Activated CD8-positive, alpha-beta memory T cell treated with anti-CD3 and anti-CD28 coated beads for 36 hours (primary cell): ENCODE data around the gene SANBR. TPM values are rescaled to one million over a fixed set of nuclear protein-coding genes. Genes with fewer than 3 reads are reported as not detected.
"Not testable (repeated sequence)": the region's sequence is repeated elsewhere in the genome, so short reads cannot be mapped to it uniquely, and the experiment has no call there.

Source experiments
- CTCF ChIA-PET: fragments of 350-600 bp; sonication (Branson Sonifier 250); formaldehyde crosslinking; loops from one replicate; lab custom pipeline; 2021; ENCODE audit warnings: antibody characterized with exemption; lab: Charles Lee
- POLR2A ChIA-PET: fragments of 350-600 bp; sonication (Branson Sonifier 250); formaldehyde crosslinking; loops from one replicate; lab custom pipeline; 2021; ENCODE audit warnings: antibody characterized with exemption; lab: Charles Lee
- total RNA-seq, 2 experiments: library from RNA; stranded (reverse); gene quantifications; one replicate each; pipeline ENCODE4 v1.2.3, GENCODE V29; 2021

Gene SANBR
- 1 to 10 TPM; 2.0 to 2.5 TPM for total RNA-seq

GRCh38 chr2:61065714-61066709 is at the start of gene SANBR:
TSS of gene SANBR (plus strand) at chr2:61065871. CDS start at chr2:61070351, 4,480 bp downstream.
- POLR2A ChIA-PET = interaction anchor here (0.6 kb wide), 2 partner anchors 110 to 302 kb away, joined by 3 to 4 read pairs; no protein-coding TSS in a partner anchor
- CTCF ChIA-PET = interaction anchor here (0.6 kb wide), 1 partner anchor 358 kb away, joined by 4 read pairs; no protein-coding TSS in a partner anchor

GRCh38 chr2:61015976-61016375 is 49.7 kb upstream of the SANBR start:
- ChIA-PET POLR2A (no interaction called here), CTCF (interaction anchor here (2.2 kb wide), 1 partner anchor 18 kb away, joined by 6 read pairs; no protein-coding TSS in a partner anchor)

- CTCF ChIA-PET = interaction anchor here (2.2 kb wide), 1 partner anchor 19 kb away, joined by 6 read pairs; no protein-coding TSS in a partner anchor
Observed at GRCh38 chr2:61016392-61017002, 49.2 kb upstream of the SANBR start.

GRCh38 chr2:61017003-61017555 is 48.6 kb upstream of the SANBR start:
- ChIA-PET POLR2A (no interaction called here), CTCF (interaction anchor here (2.2 kb wide), 1 partner anchor 19 kb away, joined by 6 read pairs; no protein-coding TSS in a partner anchor)

More at GRCh38 chr2:61016392-61017002, 49.2 kb upstream of the SANBR start:
- POLR2A ChIA-PET = no interaction called here

- POLR2A ChIA-PET = no interaction called here
- CTCF ChIA-PET = interaction anchor here (2.2 kb wide), 1 partner anchor 20 kb away, joined by 6 read pairs; no protein-coding TSS in a partner anchor
Observed at GRCh38 chr2:61017556-61018317, 47.9 kb upstream of the SANBR start, which contains the start of the genes PEX13 and PUS10. TSS of gene PEX13 (plus strand) at chr2:61017720. CDS start at chr2:61017760, 40 bp downstream. TSS of gene PUS10 (minus strand) at chr2:61018255. CDS start at chr2:61011890, 6,365 bp downstream.

GRCh38 chr2:61018318-61018755 is 47.3 kb upstream of the SANBR start:
- ChIA-PET CTCF (interaction anchor here (2.2 kb wide), 1 partner anchor 20 kb away, joined by 6 read pairs; no protein-coding TSS in a partner anchor), POLR2A (no interaction called here)

GRCh38 chr2:61018798-61019197 is 46.9 kb upstream of the SANBR start:
- CTCF ChIA-PET = no interaction called here
- POLR2A ChIA-PET = no interaction called here

- POLR2A ChIA-PET = interaction anchor here (0.7 kb wide), 1 partner anchor 347 kb away, joined by 3 read pairs; no protein-coding TSS in a partner anchor
Observed at GRCh38 chr2:61021228-61021660, 44.4 kb upstream of the SANBR start.

GRCh38 chr2:61023670-61024069 is 42.0 kb upstream of the SANBR start:
- CTCF ChIA-PET = no interaction called here
- POLR2A ChIA-PET = no interaction called here

More at GRCh38 chr2:61021228-61021660, 44.4 kb upstream of the SANBR start:
- CTCF ChIA-PET = no interaction called here

- ChIA-PET CTCF (no interaction called here), POLR2A (no interaction called here)
Observed at GRCh38 chr2:61029533-61029932, 36.1 kb upstream of the SANBR start.

- POLR2A ChIA-PET = not testable (repeated sequence)
Observed at GRCh38 chr2:61034592-61034991, 31.1 kb upstream of the SANBR start.

GRCh38 chr2:61036643-61037042 is 29.0 kb upstream of the SANBR start:
- POLR2A ChIA-PET, CTCF ChIA-PET: not testable (repeated sequence)

More at GRCh38 chr2:61034592-61034991, 31.1 kb upstream of the SANBR start:
- CTCF ChIA-PET = not testable (repeated sequence)

GRCh38 chr2:61042807-61043206 is 22.9 kb upstream of the SANBR start:
- ChIA-PET CTCF (no interaction called here), POLR2A (no interaction called here)

GRCh38 chr2:61044636-61045035 is 21.0 kb upstream of the SANBR start:
- ChIA-PET POLR2A (no interaction called here), CTCF (no interaction called here)

- POLR2A ChIA-PET = interaction anchor here (0.6 kb wide), 1 partner anchor 821 kb away, joined by 3 read pairs; no protein-coding TSS in a partner anchor
- CTCF ChIA-PET = no interaction called here
Observed at GRCh38 chr2:61045226-61045625, 20.4 kb upstream of the SANBR start.

- ChIA-PET POLR2A (no interaction called here), CTCF (no interaction called here)
Observed at GRCh38 chr2:61045999-61046398, 19.7 kb upstream of the SANBR start.

GRCh38 chr2:61055557-61055956 is 10.1 kb upstream of the SANBR start:
- ChIA-PET POLR2A (no interaction called here), CTCF (no interaction called here)

GRCh38 chr2:61057562-61057961 is 8.1 kb upstream of the SANBR start:
- ChIA-PET CTCF (no interaction called here), POLR2A (no interaction called here)
